Stomach (tissue), 4 donors: ENCODE results near the gene KCNJ16.

Source experiments
- CTCF ChIP-seq, 7 experiments: fragments of 450-650 bp in 4 of 7; fragments of 200-600 bp in 3 of 7; sonication (generic) in 3 of 7; IDR thresholded peaks; one replicate each; pipeline ENCODE4 v1.5.1; 2016 to 2019; ENCODE audit warnings: antibody characterized with exemption in 7 of 7, control low read depth in 2 of 7, mild to moderate bottlenecking in 1 of 7
- POLR2AphosphoS5 ChIP-seq, 3 donors: sonication (generic); formaldehyde crosslinking; IDR thresholded peaks; one replicate each; pipeline ENCODE4 v1.6.1; 2016; ENCODE audit warnings: antibody characterized with exemption in 3 of 3

DNA sequence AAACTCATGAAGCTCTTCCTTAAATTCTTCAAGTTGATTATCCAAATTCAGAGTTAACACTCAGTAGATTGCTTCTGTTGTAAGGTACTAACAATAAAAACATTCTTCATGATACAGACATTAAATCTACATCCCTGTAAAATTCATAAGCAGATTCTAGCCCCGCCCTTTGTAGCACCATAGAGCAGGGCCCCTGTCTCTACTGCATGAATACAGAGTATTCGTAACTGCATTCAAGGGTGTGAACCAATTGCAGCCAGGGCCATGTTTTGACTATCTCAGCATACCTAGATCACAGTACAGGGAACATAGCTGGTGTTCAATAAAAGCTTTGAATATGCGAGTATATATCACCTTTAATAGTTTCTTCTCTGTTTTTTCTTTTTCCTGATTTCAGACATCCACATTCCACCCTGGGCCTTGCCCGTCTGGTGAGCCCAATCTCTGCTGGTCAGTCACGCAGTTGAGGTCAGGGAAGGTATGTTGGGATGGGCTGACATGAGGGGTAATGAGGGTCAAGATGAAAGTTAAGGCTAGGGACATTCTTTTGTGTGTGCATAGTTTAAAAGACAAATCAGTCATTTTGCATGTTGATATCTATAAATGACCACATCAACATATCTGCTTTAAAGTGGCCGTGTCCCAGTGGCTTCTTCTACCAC lies 33.0 kb downstream of the KCNJ16 start:
- TF ChIP-seq CTCF (IDR thresholded peaks at IDR 0.05): no peak
- TF ChIP-seq POLR2AphosphoS5 (IDR thresholded peaks at IDR 0.05): no peak
